Neutrophil (primary cell): ENCODE data around the gene TESMIN.

Experiments
- H3K27ac ChIP-seq: fragments of 200-600 bp; sonication (generic); 2 replicates; pipeline ENCODE4 v1.5.1; 2016; ENCODE audit warnings: mild to moderate bottlenecking, moderate library complexity
- H3K27me3 ChIP-seq: fragments of 200-600 bp; sonication (generic); 2 replicates; pipeline ENCODE4 v1.6.0; 2016; ENCODE audit warnings: mild to moderate bottlenecking
- H3K36me3 ChIP-seq: fragments of 200-600 bp; sonication (generic); 2 replicates; pipeline ENCODE4 v1.5.1; 2017
- H3K4me1 ChIP-seq, 2 experiments: fragments of 200-600 bp in 1 of 2; sonication (generic) in 1 of 2; 1 replicate in 1 of 2; 2 replicates in 1 of 2; pipeline versions ENCODE4 v1.5.1 to v1.6.1; 2013 to 2016; ENCODE audit warnings: low read depth in 1 of 2, low read length in 1 of 2, mild to moderate bottlenecking in 1 of 2, moderate library complexity in 1 of 2; ENCODE audit not compliant: control insufficient read depth in 1 of 2, insufficient read depth in 1 of 2
- H3K4me3 ChIP-seq, 2 experiments: fragments of 200-600 bp in 1 of 2; sonication (generic) in 1 of 2; 1 replicate in 1 of 2; 2 replicates in 1 of 2; pipeline ENCODE4 v1.5.1; 2013 to 2016; ENCODE audit warnings: low read depth in 1 of 2, low read length in 1 of 2, mild to moderate bottlenecking in 1 of 2, moderate library complexity in 1 of 2
- H3K9me3 ChIP-seq: fragments of 200-600 bp; sonication (generic); 2 replicates; pipeline ENCODE4 v1.5.1; 2016
- CTCF ChIP-seq: fragments of 200-600 bp; sonication (generic); IDR thresholded peaks from 2 replicates; pipeline ENCODE4 v1.5.1; 2016; ENCODE audit warnings: antibody characterized with exemption

TESMIN gene

GRCh38 chr11:68710409-68710808 lies 40.9 kb downstream of the TESMIN start:
- H3K4me1 ChIP-seq = peaks cover under 1 to 2% of the 10 kb centered on the region in 2 experiments
- H3K36me3 ChIP-seq = peaks cover 64% of the 10 kb centered on the region
- H3K27me3 ChIP-seq = no peaks in the 10 kb centered on the region
- H3K9me3 ChIP-seq = no peaks in the 10 kb centered on the region
- TF ChIP-seq CTCF = no peak
- no peak overlapping the region for H3K4me3 ChIP-seq
- H3K27ac ChIP-seq = no peak overlapping the region

- no peak overlapping the region for H3K4me3 ChIP-seq
- peaks cover 63% of the 10 kb centered on the region for H3K36me3 ChIP-seq
- H3K9me3 ChIP-seq = no peaks in the 10 kb centered on the region
- TF ChIP-seq CTCF = no peak
- no peaks in the 10 kb centered on the region for H3K4me1 ChIP-seq
- no peak overlapping the region for H3K27ac ChIP-seq
- H3K27me3 ChIP-seq = no peaks in the 10 kb centered on the region
Observed at GRCh38 chr11:68709062-68709461, 42.3 kb downstream of the TESMIN start.

GRCh38 chr11:68707527-68707926 lies 43.8 kb downstream of the TESMIN start:
- Histone ChIP-seq H3K36me3 (peaks cover 57% of the 10 kb centered on the region), H3K9me3 (no peaks in the 10 kb centered on the region)

GRCh38 chr11:68704887-68705286 lies 46.4 kb downstream of the TESMIN start:
- TF ChIP-seq CTCF = no peak
- Histone ChIP-seq H3K4me3 (no peak overlapping the region), H3K27me3 (no peaks in the 10 kb centered on the region), H3K27ac (no peak overlapping the region), H3K4me1 (no peaks in the 10 kb centered on the region), H3K36me3 (peaks cover 35% of the 10 kb centered on the region), H3K9me3 (no peaks in the 10 kb centered on the region)

More at GRCh38 chr11:68707527-68707926, 43.8 kb downstream of the TESMIN start:
- H3K27me3 ChIP-seq = no peaks in the 10 kb centered on the region
- H3K4me3 ChIP-seq = no peak overlapping the region
- no peak overlapping the region for H3K27ac ChIP-seq
- TF ChIP-seq CTCF = no peak
- H3K4me1 ChIP-seq = no peaks in the 10 kb centered on the region

- Histone ChIP-seq H3K36me3 (no peaks in the 10 kb centered on the region), H3K4me1 (no peaks in the 10 kb centered on the region), H3K27ac (no peak overlapping the region), H3K4me3 (no peak overlapping the region), H3K9me3 (no peaks in the 10 kb centered on the region), H3K27me3 (peaks cover 4% of the 10 kb centered on the region)
- no peak for TF ChIP-seq CTCF
Observed at GRCh38 chr11:68698993-68699392, 52.3 kb downstream of the TESMIN start.

- no peak overlapping the region for H3K27ac ChIP-seq
Observed at GRCh38 chr11:68695531-68695930, 55.8 kb downstream of the TESMIN start.

More at GRCh38 chr11:68695531-68695930, 55.8 kb downstream of the TESMIN start:
- no peak overlapping the region for H3K4me3 ChIP-seq
- no peaks in the 10 kb centered on the region for H3K36me3 ChIP-seq
- H3K4me1 ChIP-seq = no peaks in the 10 kb centered on the region
- H3K27me3 ChIP-seq = peaks cover 16% of the 10 kb centered on the region
- no peak for TF ChIP-seq CTCF
- H3K9me3 ChIP-seq = no peaks in the 10 kb centered on the region
